GM19438 (cell line): ENCODE measurements around the gene LCP1.

Source experiments
- ATAC-seq: cut with Tn5 transposase; IDR thresholded peaks from one replicate; pipeline ENCODE4 v1.9.1; 2021; ENCODE audit warnings: low read depth; ENCODE audit not compliant: unreplicated experiment

The LCP1 gene

DNA sequence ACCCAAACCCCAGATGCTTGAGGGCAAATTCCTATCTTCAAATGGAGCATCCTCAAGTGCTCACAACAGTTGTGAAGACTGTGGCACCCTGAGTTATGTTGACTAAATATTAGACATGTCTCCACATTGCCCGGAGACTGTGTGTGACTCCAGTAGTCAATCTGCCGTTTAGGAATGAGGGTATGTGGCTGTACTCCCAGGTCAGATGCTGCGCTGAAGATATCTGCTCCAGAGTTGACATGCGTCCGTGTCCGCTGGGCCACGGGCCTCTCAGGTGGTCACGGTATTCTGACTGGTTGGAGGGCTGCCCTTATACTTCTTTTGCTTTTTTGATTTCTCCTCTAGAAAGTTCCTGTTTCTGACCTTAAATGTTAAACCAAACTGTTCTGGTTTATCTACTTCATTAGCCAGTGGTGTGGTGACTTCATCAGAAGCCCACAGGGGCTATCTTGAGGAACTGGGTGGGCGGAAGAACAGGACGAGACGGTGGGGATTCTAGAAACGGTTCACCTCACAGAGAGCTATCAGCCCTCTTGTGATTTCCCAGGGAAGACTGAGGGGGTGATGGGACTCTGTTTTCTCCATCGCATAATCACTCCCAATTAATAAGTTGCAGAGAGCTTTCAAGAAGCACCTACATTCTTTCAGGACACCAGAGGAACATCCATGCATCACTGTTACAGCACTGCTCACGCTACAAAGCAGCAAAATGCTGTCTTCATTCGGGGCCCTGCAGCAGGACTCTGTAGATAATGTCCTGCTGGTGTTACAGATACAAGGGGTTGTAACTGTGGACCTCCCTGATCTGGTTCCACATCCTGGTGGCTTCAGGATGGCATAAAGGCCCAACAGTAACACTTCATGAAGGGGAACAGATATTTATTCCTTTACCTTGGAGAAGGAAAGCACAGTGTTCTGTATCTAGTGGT lies 1.3 kb upstream of the LCP1 start:
- no peak for ATAC-seq

DNA sequence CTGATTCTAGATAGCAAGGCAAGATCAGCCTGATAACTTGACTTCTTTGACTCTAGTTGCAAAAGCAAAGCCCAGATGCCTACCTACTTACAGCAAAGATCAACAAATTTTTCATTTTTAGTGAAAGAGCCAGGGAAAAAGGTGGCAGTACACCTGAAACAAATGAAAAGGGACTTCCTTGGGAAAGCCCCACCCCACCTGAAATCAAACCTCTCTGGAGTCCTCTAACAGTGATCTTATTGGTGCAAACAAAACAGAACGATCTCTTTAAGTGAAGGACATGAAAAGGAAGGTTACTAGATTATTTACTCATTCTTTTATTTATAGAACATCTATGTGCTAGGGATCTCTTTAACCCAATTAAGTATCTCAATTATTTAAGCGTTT lies 507 bp upstream of the LCP1 start:
- peak; percentile 6 for ATAC-seq

DNA sequence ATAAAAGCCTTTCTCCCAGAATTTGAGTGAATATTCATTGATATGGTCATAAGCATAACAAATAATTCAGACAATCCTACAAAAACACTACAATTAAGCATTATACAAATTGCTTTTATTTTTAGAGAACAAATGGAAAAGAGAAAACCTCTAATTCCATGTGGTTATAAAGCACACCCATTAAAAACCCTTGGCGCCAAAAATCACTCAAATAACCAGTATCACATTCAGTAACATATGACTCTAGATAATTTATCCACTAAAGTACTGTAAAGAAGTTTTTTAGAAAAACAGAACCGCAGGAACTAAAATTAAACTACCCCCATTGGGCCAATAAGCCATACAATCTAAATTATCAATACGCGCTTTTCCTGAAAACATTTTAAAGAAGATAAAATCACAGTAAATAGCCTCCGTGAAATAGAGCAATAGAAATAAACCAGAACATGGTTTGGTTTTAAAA lies 569 bp downstream of the LCP1 start:
- no peak for ATAC-seq

DNA sequence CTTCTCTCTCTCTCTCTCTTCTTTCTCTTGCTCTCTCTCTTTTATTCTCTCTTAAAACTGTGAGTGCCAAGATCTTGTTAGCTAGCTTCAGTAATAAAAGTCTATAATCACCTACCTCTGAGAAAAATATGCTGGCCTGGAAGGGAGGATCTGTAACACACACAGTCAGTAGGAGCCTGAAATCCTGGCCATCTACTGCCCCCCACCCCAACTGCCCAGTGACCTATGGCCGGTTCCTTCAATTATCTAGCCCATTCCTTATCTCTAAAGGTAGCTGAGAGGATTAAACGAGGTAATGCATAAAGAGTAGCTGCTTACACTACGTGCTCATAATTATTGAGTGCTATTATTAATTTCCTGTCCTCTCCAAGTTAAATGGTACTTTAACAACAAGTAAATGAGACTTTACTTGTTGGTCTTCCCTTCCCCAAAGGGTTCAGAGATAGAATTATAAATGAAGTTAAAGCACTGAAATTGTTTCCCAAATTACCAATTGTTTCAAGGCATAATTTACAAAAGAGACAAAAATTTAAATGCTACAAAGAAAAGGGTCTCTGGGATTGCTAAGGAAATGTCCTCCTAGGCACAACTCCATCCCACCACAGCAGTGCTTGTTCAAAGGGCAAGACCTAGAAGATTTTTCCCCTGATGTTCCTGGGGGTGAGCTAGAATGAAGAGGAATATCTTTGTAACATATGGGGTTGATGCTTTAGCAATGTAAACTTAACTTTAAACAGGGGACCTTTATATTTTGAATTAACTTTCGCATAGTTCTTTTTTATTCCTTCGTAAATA lies 1.8 kb downstream of the LCP1 start:
- ATAC-seq: no peak

DNA sequence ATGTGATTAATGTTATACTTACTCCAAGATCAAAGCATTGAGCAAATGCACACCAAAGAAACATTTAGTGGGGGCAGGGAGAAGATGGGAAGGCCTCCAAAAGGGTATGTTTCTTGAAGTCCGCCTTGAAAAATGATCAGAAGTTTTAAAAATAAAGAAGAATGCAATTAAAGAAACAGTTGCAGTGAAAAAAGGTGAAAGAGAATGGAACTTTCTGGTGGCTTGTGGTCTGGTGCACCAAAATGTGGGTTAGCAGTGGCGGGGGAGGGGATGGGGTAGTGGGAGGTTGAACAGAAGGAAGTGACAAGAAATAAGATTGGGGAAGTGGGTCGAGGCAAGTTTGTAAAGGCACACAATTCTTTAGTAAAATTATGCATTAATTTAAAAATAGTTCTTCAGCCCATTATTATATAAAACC lies 2.5 kb downstream of the LCP1 start:
- no peak for ATAC-seq

DNA sequence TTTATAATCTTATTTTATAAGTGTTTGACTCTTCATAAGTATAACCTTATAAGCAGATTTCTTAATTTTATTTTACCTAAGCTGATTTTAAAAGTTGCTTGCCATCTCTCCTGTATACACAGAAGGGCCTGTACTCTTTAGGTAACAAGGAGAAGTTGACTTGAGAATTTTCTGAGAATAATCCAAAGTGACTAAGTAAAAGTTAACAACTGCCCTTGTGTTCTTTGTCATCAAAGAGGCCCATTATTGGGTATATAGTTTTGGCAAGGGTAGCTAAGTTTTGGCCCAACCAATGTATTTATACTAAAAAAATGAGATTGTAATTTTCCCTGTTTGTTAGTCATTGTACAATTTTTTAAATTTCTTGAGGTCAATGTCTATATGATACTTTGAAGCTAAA lies 3.2 kb downstream of the LCP1 start:
- no peak for ATAC-seq

DNA sequence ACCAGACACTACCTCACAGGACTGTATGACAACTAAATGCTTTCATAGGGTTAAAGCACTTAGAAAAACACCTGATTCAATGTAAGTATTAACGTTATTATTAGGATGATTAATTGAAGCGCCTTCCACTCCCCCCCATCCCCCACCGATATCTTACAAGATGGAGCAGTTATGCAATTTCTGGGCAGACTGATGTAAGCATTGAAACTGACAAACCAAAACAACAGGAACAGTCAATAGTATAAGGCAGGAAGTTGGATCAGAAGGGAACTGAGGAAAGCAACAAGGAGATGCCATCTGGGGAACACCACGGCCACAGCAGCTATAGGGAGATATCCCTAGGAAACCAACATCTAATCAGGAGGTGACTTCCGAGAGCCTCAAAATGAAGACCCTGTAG lies 3.8 kb downstream of the LCP1 start:
- no peak for ATAC-seq

DNA sequence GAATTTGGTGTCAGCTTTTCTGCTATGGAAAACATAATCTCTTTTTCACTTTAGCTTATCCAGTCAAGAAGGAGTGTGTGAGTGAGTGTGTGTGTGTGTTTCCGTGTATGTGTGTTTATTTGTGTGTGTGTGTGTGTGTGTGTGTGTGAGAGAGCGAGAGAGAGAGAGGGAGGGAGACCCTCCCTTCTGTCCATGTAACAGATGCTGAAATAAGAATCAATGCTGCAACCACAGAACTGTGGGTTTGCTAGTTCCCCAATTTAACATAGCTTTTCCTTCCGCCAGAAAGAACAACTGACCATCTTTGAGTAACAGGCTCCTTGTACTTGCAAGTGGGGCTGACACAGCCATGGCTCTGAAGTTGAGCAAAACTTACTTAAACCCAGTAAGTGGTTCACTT lies 5.2 kb downstream of the LCP1 start:
- ATAC-seq: peak; percentile 48

DNA sequence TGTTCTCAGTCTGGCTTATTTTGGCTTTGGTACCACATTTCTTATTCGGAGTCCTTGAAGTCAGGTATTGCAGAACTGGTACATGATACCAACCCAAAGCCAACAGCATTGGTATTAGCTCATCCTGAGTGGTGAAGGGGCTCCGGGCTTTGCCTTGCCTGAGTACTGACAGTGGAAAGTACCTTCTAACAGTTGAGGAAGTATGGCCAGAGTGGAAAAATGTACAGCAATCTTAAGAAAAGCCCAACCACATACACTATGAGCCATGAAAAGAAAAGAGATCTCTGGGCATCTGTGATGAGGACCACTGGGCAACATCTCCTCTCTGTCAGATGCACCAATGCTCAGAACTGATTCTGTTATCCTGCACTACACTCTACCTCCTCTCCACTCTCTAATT lies 8.3 kb downstream of the LCP1 start:
- ATAC-seq: no peak

DNA sequence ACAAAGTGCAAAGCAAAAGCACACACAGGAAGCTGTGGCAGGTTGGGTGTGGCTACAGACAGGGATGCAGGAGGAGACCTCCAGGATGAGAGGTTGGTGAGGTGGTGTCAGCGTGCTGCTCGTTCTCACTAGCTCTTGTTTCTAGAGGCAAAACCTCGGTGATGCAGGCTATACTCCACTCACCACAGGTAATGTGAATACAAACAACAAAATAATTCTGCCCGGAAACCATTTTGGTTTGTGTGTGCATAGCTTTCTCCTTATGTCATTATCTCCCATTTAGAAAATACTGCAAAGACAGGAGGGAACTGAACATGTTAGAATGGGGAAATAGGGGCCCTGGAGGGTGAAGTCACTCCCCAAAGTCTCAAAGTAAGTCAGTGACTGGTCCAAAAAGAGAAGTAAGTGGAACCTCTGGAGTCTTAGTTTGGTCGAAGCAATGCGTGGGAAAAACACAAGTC lies 9.4 kb downstream of the LCP1 start:
- ATAC-seq: peak; percentile 37

DNA sequence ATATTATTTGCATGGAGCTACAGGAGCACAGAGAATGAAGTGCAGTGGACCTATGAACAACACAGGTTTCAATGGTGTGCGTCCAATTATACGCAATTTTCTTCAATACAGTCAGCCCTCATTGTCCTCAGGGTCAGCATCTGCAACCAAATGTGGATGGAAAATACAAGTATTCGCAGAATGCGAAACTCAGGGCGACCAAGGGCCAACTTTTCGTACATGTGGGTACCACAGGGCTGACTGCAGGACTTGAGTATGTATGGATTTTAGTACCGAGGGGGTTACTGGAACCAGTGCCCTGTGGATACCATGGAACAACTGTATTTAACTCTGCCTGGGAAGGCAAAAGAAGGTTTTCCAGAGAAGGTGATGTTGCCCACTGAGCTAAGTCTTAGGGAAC lies 10.2 kb downstream of the LCP1 start:
- ATAC-seq: no peak

DNA sequence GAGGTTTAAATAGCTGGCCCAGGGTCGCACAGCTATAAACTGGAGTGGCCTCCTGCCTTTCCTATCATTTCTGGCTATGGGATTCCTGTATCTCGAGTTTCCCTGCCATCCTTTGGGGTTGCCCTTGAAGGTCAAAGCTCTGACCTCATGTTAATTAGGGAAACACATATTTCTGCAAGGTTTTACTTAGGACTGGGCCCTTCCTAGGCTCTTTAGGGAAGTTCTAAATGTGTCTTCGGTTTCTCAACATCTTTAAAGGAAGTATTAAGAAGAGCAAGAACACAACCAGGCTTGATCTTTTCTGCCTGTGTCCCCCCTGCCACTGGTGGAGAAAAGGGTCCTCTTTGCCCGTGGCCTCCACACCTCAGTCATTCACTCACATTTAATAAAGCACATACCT lies 10.8 kb downstream of the LCP1 start:
- ATAC-seq: no peak

DNA sequence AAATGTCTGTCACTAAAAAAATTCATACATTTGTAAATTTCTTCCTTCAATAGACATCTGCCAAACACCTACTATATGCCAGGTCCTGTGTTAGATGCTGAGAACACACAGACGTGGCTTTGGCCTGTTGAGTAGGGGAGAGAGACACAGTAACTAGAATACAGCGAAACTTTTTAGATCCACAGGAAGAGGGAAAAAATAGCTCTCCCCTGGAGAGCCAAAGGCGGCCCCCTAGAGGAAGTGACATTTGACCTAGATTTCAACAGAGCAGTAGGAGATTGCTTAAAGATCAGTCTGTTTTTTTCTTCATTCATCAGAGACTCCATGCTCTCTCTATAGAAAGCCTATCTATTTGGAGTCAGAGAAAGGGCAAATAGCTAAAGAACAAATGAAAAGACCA lies 11.3 kb downstream of the LCP1 start:
- no peak for ATAC-seq

DNA sequence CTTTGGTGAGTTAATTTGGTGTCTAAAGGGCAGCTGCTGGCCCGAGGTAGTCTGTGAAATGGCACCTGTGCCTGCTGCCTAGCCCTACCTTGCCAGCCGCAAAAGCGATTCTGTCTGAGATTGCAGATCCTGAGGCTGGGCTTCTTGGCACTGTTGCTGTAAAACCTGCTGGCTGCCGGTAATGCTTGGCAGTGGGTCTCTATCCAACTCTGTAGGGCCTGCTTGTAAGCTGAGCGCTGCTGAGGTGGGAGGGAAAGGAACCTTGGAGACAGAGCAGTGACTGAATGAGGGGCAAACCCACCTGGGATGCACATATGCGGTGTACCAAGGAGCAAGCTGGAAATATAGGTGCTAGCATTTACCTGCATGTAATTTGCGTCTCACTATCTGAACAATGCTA lies 11.7 kb downstream of the LCP1 start:
- no peak for ATAC-seq

DNA sequence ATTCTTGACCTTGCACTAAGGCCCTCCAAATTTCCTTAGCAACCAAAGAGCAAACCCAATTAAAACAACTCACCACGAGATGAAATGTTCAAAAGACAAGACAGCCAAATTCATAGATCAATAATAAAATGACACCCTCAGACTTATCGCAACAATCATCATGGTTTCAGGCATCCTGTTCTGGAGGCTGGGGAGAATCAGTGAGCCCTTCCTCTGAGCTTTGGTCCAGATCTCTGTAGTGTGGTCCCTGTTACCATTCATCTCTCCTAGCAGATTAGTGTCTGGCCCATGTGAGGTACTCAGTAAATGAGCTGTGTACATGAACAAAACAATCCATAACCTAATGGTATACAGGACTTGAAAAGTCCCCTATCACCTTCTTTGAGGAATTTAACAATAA lies 12.2 kb downstream of the LCP1 start:
- ATAC-seq: no peak

DNA sequence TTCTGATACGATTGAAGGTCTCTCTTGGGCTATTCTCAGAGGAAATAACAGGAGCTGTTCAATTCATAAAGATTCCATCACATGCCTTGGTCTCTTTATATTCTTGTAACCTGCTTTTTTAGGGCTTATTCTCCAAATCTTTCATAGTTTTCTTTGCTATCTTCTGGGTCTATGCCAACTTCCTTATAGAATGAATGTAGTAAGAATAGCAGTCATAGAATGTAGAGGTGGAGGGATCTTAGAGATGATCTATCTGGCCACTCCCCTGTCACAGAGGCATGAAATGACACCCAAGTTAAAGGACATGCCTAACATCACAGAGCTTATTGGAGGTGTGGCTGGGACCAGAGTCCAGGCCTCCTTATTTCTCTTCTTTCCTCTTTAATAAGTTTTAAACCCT lies 13.2 kb downstream of the LCP1 start:
- ATAC-seq: no peak

DNA sequence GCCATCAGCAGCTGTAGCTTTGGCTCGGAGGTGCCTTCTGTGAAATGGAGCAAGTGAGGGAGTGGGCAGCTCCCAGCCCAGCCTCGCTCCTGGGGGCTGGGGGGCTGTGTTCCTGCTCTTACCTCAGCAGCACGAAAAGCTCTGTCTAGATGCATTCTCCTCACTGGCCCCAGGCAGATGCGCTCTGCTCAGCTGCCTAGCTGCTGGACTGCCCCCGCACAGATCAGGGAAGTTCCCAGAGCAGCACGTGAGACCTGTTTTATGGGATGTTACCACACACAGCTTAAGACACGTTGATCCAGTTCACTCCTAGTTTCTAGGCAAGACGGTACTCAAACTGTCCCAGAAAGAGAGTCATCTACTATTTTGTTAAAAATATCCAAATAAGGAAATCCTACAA lies 13.6 kb downstream of the LCP1 start:
- ATAC-seq: no peak

DNA sequence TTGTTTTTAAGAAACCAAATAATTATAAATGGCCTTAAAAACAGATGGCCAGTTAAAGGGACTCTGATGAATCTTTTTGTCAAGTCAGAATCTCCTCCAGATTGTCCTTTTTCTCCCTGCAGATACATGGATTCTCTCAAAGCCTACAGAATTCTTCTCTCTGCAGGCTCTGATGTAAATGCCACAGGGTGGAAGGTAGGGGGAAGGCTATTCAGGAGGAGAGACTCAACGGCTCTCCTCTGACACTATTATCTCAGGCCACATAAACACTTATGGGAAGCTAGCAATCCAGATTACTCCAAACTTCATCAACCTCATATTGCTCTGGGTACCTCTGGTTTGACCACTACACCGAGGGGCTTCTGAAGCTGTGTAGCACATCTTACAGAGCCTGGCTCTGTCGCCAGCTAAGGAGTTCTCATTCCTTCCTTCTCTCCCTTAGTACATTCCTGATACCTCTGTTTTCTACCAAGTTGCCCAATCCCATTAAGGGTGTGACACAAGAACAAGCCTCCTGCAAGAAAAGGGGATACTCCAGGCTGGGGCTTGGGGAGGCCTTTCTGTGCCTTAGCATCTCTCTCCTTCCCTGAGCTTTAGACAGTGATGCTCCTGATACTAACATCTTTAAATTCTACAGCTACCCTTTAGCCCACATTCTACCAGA lies 14.9 kb downstream of the LCP1 start:
- ATAC-seq: no peak

DNA sequence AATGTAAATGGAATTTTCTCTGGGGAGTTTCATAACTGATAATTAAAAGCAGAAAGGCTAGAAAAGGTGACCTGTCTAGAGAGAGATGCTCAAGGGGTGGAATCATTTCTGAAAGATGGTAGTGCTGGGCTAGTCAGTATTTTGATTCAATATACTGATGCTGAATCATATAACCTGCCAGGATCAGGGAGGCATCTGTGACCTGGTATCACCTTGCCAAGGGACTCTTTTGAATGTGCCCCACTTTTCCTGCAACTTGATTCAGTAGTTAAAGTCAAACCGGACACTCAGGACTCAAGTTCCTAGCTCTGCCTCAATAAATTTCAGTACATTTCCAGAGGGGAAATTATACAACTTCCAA lies 15.8 kb downstream of the LCP1 start:
- no peak for ATAC-seq

DNA sequence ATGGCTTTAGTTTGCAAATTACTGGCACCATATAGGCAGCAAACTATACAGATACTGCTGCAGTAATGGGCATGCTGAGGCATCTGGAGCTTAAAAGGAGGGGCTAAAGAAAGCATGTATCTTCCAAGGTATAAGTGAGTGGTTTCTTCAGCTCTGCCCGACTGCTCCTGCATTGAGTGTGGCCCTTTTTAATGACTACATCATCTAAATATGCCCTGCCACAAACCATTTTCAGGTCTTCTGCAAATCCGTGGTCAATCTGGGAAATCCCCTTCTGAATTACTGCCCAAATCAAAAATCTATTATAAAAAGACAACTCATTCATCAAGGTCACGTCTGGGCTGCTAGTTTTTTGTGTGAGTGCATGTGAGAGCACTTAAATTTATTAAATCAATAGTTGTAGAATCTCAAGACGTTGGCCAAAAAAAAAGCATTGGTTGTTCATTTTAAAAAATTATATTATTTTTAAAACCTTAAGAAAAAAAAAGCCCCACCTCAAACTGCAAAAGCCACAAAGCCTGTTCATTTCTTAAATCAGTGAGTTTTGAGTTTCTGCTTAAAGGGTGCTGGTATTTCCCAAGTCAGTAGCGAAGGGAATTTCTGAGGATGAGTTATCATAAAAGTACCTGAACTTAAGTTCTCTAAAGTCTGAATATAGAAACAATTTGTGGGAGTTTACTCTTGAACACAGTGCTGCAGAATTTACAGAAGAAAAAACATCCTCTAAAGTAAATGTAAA lies 16.3 kb downstream of the LCP1 start:
- ATAC-seq: no peak

DNA sequence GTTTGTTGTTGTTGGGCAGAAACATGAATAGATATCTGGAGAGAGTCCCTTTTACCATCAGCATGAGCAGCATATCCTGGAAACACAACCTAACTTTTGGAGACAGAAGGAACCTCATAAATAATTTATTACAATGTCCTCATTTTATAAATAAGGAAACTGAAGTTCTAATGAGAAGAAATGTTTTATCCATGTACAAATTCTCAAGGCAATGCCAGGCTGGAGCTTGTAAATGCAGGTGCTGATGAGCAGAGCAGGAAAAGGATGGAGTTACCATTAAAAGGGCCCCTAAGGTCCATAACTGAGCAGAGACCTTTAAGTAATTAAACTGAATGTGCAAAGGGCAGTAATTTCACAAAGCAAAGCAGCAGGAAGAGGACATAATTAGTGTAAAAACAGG lies 17.3 kb downstream of the LCP1 start:
- no peak for ATAC-seq
